ENCODE measurements around the gene MSS51. TPM values are rescaled to one million over a fixed set of nuclear protein-coding genes. Genes with fewer than 3 reads are reported as not detected.

The MSS51 gene
- polyA plus RNA-seq, 1 donor from 2014 or later, result 8.3 TPM

DNA sequence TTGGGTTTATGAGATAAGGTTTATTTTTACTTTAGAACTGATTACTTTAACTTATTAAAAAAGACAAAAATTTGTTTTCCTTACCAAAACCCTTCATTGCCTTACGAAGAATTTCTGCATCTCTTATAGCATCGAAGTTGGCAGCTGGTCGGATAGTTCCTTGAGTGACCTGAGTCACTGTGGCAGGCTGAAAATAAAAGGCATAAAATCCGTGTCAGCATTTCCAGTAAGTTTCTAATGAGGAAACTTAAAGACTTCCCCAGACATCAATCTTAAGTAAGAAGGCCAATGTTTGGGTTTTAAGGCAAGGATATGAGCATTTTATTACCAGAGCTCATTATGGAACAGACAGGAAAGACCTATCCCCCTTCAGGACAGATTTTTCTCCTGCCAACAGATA is 45.1 kb downstream of the MSS51 start:
- Histone ChIP-seq H3K9me2 (ENCODE audit: insufficient read depth, low read length) (no peaks in the 10 kb centered on the region), H3K36me3 (ENCODE audit: insufficient read depth, low read length) (no peaks in the 10 kb centered on the region), H2AFZ (ENCODE audit: low read depth, low read length) (no peak overlapping the region), H4K20me1 (ENCODE audit: insufficient read depth) (no peaks in the 10 kb centered on the region), H3K9me3 (ENCODE audit: low read length) (no peaks in the 10 kb centered on the region), H3K4me2 (ENCODE audit: low read length) (no peak overlapping the region), H3F3A (ENCODE audit: insufficient read depth, low read length, poor library complexity, severe bottlenecking) (no peaks in the 10 kb centered on the region), H3K4me3 (ENCODE audit: low read length) (no peak overlapping the region), H3K79me2 (replicated peaks; ENCODE audit: insufficient read depth, low read length) (no peaks in the 10 kb centered on the region), H3K9ac (ENCODE audit: low read length) (no peak overlapping the region), H3K27me3 (ENCODE audit: insufficient read depth, low read depth, low read length) (no peaks in the 10 kb centered on the region), H3K27ac (ENCODE audit: low read length) (no peak overlapping the region)
- TF ChIP-seq, protein P1, sequence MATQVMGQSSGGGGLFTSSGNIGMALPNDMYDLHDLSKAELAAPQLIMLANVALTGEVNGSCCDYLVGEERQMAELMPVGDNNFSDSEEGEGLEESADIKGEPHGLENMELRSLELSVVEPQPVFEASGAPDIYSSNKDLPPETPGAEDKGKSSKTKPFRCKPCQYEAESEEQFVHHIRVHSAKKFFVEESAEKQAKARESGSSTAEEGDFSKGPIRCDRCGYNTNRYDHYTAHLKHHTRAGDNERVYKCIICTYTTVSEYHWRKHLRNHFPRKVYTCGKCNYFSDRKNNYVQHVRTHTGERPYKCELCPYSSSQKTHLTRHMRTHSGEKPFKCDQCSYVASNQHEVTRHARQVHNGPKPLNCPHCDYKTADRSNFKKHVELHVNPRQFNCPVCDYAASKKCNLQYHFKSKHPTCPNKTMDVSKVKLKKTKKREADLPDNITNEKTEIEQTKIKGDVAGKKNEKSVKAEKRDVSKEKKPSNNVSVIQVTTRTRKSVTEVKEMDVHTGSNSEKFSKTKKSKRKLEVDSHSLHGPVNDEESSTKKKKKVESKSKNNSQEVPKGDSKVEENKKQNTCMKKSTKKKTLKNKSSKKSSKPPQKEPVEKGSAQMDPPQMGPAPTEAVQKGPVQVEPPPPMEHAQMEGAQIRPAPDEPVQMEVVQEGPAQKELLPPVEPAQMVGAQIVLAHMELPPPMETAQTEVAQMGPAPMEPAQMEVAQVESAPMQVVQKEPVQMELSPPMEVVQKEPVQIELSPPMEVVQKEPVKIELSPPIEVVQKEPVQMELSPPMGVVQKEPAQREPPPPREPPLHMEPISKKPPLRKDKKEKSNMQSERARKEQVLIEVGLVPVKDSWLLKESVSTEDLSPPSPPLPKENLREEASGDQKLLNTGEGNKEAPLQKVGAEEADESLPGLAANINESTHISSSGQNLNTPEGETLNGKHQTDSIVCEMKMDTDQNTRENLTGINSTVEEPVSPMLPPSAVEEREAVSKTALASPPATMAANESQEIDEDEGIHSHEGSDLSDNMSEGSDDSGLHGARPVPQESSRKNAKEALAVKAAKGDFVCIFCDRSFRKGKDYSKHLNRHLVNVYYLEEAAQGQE (IDR thresholded peaks at IDR 0.05; ENCODE audit: borderline replicate concordance), result no peak
- TF ChIP-seq EP300 (conservative IDR thresholded peaks at IDR 0.05; ENCODE audit: poor library complexity, severe bottlenecking) (no peak), POLR2AphosphoS5 (IDR thresholded peaks at IDR 0.05) (no peak), EZH2 (IDR thresholded peaks at IDR 0.05; ENCODE audit: borderline replicate concordance, insufficient read depth, low read length, poor library complexity, severe bottlenecking) (no peak), RAD21 (conservative IDR thresholded peaks at IDR 0.05) (no peak), MXI1 (conservative IDR thresholded peaks at IDR 0.05; ENCODE audit: poor library complexity, severe bottlenecking) (no peak), TAF1 (IDR thresholded peaks at IDR 0.05; ENCODE audit: low read depth) (no peak), SMC3 (conservative IDR thresholded peaks at IDR 0.05; ENCODE audit: poor library complexity) (no peak)
- TF ChIP-seq, protein P2, sequence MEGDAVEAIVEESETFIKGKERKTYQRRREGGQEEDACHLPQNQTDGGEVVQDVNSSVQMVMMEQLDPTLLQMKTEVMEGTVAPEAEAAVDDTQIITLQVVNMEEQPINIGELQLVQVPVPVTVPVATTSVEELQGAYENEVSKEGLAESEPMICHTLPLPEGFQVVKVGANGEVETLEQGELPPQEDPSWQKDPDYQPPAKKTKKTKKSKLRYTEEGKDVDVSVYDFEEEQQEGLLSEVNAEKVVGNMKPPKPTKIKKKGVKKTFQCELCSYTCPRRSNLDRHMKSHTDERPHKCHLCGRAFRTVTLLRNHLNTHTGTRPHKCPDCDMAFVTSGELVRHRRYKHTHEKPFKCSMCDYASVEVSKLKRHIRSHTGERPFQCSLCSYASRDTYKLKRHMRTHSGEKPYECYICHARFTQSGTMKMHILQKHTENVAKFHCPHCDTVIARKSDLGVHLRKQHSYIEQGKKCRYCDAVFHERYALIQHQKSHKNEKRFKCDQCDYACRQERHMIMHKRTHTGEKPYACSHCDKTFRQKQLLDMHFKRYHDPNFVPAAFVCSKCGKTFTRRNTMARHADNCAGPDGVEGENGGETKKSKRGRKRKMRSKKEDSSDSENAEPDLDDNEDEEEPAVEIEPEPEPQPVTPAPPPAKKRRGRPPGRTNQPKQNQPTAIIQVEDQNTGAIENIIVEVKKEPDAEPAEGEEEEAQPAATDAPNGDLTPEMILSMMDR (IDR thresholded peaks at IDR 0.05; ENCODE audit: poor library complexity, severe bottlenecking), result no peak

DNA sequence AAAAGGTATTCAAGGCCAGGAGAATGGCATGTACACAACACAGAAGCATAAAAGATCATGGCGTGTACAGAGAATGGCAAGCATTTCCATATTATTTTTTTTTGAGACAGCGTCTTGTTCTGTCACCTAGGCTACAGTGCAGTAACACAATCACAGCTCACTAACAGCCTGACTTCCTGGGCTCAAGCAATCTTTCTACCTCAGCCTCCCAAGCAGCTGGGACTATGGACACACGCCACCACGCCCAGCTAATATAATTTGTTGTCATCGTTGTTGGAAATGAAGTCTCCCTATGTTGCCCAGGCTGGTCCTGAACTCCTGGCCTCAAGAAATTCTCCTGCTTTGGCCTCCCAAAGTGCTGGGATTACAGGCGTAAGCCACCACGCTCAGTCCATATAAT is 46.8 kb downstream of the MSS51 start:
- H3K79me2 ChIP-seq (replicated peaks; ENCODE audit: insufficient read depth, low read length), result no peaks in the 10 kb centered on the region
- TF ChIP-seq POLR2AphosphoS5 (IDR thresholded peaks at IDR 0.05) (no peak), RAD21 (conservative IDR thresholded peaks at IDR 0.05) (no peak), EP300 (conservative IDR thresholded peaks at IDR 0.05; ENCODE audit: poor library complexity, severe bottlenecking) (no peak), EZH2 (IDR thresholded peaks at IDR 0.05; ENCODE audit: borderline replicate concordance, insufficient read depth, low read length, poor library complexity, severe bottlenecking) (no peak), SMC3 (conservative IDR thresholded peaks at IDR 0.05; ENCODE audit: poor library complexity) (no peak), MXI1 (conservative IDR thresholded peaks at IDR 0.05; ENCODE audit: poor library complexity, severe bottlenecking) (no peak), TAF1 (IDR thresholded peaks at IDR 0.05; ENCODE audit: low read depth) (no peak)
- TF ChIP-seq, protein P2 (IDR thresholded peaks at IDR 0.05; ENCODE audit: poor library complexity, severe bottlenecking), result no peak
- TF ChIP-seq, protein P1 (IDR thresholded peaks at IDR 0.05; ENCODE audit: borderline replicate concordance), result no peak
- H3K9me2 ChIP-seq (ENCODE audit: insufficient read depth, low read length), result no peaks in the 10 kb centered on the region
- H3K4me2 ChIP-seq (ENCODE audit: low read length), result no peak overlapping the region
- no peak overlapping the region for H3K27ac ChIP-seq (ENCODE audit: low read length)
- H3K9ac ChIP-seq (ENCODE audit: low read length), result no peak overlapping the region
- no peaks in the 10 kb centered on the region for H4K20me1 ChIP-seq (ENCODE audit: insufficient read depth)
- H3K4me3 ChIP-seq (ENCODE audit: low read length), result no peak overlapping the region
- no peak overlapping the region for H2AFZ ChIP-seq (ENCODE audit: low read depth, low read length)
- no peaks in the 10 kb centered on the region for H3K36me3 ChIP-seq (ENCODE audit: insufficient read depth, low read length)
- no peaks in the 10 kb centered on the region for H3K27me3 ChIP-seq (ENCODE audit: insufficient read depth, low read depth, low read length)
- no peaks in the 10 kb centered on the region for H3K9me3 ChIP-seq (ENCODE audit: low read length)
- no peaks in the 10 kb centered on the region for H3F3A ChIP-seq (ENCODE audit: insufficient read depth, low read length, poor library complexity, severe bottlenecking)
